Effector memory CD8-positive, alpha-beta T cell (primary cell): ENCODE results near the gene B3GAT1.

Source experiments
- ATAC-seq: fragments of 150-1000 bp; cut with Tn5 transposase; replicated peaks from 2 replicates; pipeline ENCODE4 v1.10.0; 2021; ENCODE audit warnings: mild to moderate bottlenecking, moderate library complexity
- DNase-seq, 3 experiments: peaks; one replicate each; pipeline ENCODE4 v3.0.0; 2021
- H3K27ac Mint-ChIP-seq, 2 donors: one replicate each; pipeline ENCODE4 v1.8.0; 2022; ENCODE audit warnings: mild to moderate bottlenecking in 2 of 2, mixed read lengths in 2 of 2, moderate library complexity in 2 of 2
- H3K27me3 Mint-ChIP-seq, 2 donors: one replicate each; pipeline ENCODE4 v1.8.0; 2022; ENCODE audit warnings: mixed read lengths in 2 of 2
- H3K36me3 Mint-ChIP-seq: one replicate; pipeline ENCODE4 v1.8.0; 2022; ENCODE audit warnings: mild to moderate bottlenecking, moderate library complexity, mixed read lengths; ENCODE audit not compliant: insufficient read depth
- H3K4me1 Mint-ChIP-seq, 2 donors: one replicate each; pipeline ENCODE4 v1.8.0; 2022; ENCODE audit warnings: low read depth in 2 of 2, mixed read lengths in 2 of 2
- H3K4me3 Mint-ChIP-seq, 2 donors: one replicate each; pipeline ENCODE4 v1.8.0; 2022; ENCODE audit warnings: mild to moderate bottlenecking in 2 of 2, mixed read lengths in 2 of 2, moderate library complexity in 2 of 2
- H3K9me3 Mint-ChIP-seq, 2 donors: one replicate each; pipeline ENCODE4 v1.8.0; 2022; ENCODE audit warnings: mixed read lengths in 2 of 2

The B3GAT1 gene

GRCh38 chr11:134365011-134365925 is 46.8 kb downstream of the B3GAT1 start:
- Mint-ChIP-seq H3K9me3 (no peaks in the 10 kb centered on the region), H3K4me3 (no peak overlapping the region), H3K36me3 (peaks cover 3% of the 10 kb centered on the region), H3K4me1 (peaks cover 1 to 7% of the 10 kb centered on the region in 2 donors), H3K27ac (no peak overlapping the region), H3K27me3 (peaks cover 6 to 21% of the 10 kb centered on the region in 2 donors)
- ATAC-seq (no peak), DNase-seq (no peak)

- no peak overlapping the region for H3K27ac Mint-ChIP-seq
- H3K4me1 Mint-ChIP-seq: peaks cover 10 to 16% of the 10 kb centered on the region in 2 donors
- no peak overlapping the region for H3K4me3 Mint-ChIP-seq
- no peak for ATAC-seq
- DNase-seq: no peak
- peaks cover 6 to 29% of the 10 kb centered on the region in 2 donors for H3K27me3 Mint-ChIP-seq
- H3K9me3 Mint-ChIP-seq: no peaks in the 10 kb centered on the region
- peaks cover 6% of the 10 kb centered on the region for H3K36me3 Mint-ChIP-seq
These were observed 47.8 kb downstream of the B3GAT1 start for GRCh38 chr11:134364261-134364660.

- H3K4me1 Mint-ChIP-seq: peaks cover 10 to 16% of the 10 kb centered on the region in 2 donors
- peaks cover 6% of the 10 kb centered on the region for H3K36me3 Mint-ChIP-seq
- H3K4me3 Mint-ChIP-seq: no peak overlapping the region
- H3K27me3 Mint-ChIP-seq: peaks cover 6 to 29% of the 10 kb centered on the region in 2 donors
- no peaks in the 10 kb centered on the region for H3K9me3 Mint-ChIP-seq
- no peak overlapping the region for H3K27ac Mint-ChIP-seq
- no peak for ATAC-seq
- DNase-seq: no peak
These were observed 48.5 kb downstream of the B3GAT1 start for GRCh38 chr11:134363592-134363991.

GRCh38 chr11:134363161-134363560 is 48.9 kb downstream of the B3GAT1 start:
- peaks cover 6% of the 10 kb centered on the region for H3K36me3 Mint-ChIP-seq
- no peak overlapping the region for H3K27ac Mint-ChIP-seq
- ATAC-seq: no peak
- peaks cover 6 to 29% of the 10 kb centered on the region in 2 donors for H3K27me3 Mint-ChIP-seq
- no peaks in the 10 kb centered on the region for H3K9me3 Mint-ChIP-seq
- H3K4me1 Mint-ChIP-seq: peaks cover 10 to 16% of the 10 kb centered on the region in 2 donors
- no peak for DNase-seq
- no peak overlapping the region for H3K4me3 Mint-ChIP-seq

- peak overlapping the region in 1 of 2 donors; percentile 21 for H3K27ac Mint-ChIP-seq
- DNase-seq: no peak
- ATAC-seq: no peak
- H3K4me3 Mint-ChIP-seq: peak overlapping the region in 1 of 2 donors; percentile 11
- H3K9me3 Mint-ChIP-seq: no peaks in the 10 kb centered on the region
- peaks cover 10 to 16% of the 10 kb centered on the region in 2 donors for H3K4me1 Mint-ChIP-seq
- peaks cover 6 to 29% of the 10 kb centered on the region in 2 donors for H3K27me3 Mint-ChIP-seq
- H3K36me3 Mint-ChIP-seq: peaks cover 6% of the 10 kb centered on the region
These were observed 49.7 kb downstream of the B3GAT1 start for GRCh38 chr11:134362192-134362901.

GRCh38 chr11:134361661-134362060 is 50.4 kb downstream of the B3GAT1 start:
- Mint-ChIP-seq H3K9me3 (no peaks in the 10 kb centered on the region), H3K27ac (peak overlapping the region in 1 of 2 donors; percentile 21), H3K36me3 (peaks cover 6% of the 10 kb centered on the region), H3K4me3 (peak overlapping the region in 1 of 2 donors; percentile 11), H3K4me1 (peaks cover 10 to 16% of the 10 kb centered on the region in 2 donors), H3K27me3 (peaks cover 6 to 29% of the 10 kb centered on the region in 2 donors)
- ATAC-seq (no peak), DNase-seq (no peak)

- H3K36me3 Mint-ChIP-seq: peaks cover 6% of the 10 kb centered on the region
- H3K27ac Mint-ChIP-seq: peak overlapping the region; percentile 82
- ATAC-seq (peak; percentile 95), DNase-seq (peak; percentile 70 to 82 (median 77))
- no peaks in the 10 kb centered on the region for H3K9me3 Mint-ChIP-seq
- H3K27me3 Mint-ChIP-seq: peaks cover 6 to 29% of the 10 kb centered on the region in 2 donors
- peaks cover 13 to 16% of the 10 kb centered on the region in 2 donors for H3K4me1 Mint-ChIP-seq
- H3K4me3 Mint-ChIP-seq: peak overlapping the region; percentile 65 to 73
These were observed 51.8 kb downstream of the B3GAT1 start for GRCh38 chr11:134360050-134360835.

GRCh38 chr11:134359646-134360045 is 52.4 kb downstream of the B3GAT1 start:
- H3K4me3 Mint-ChIP-seq: peak overlapping the region; percentile 65 to 73
- no peak for ATAC-seq
- peak overlapping the region; percentile 82 for H3K27ac Mint-ChIP-seq
- no peaks in the 10 kb centered on the region for H3K9me3 Mint-ChIP-seq
- no peak for DNase-seq
- H3K36me3 Mint-ChIP-seq: peaks cover 6% of the 10 kb centered on the region
- peaks cover 6 to 29% of the 10 kb centered on the region in 2 donors for H3K27me3 Mint-ChIP-seq
- peaks cover 13 to 16% of the 10 kb centered on the region in 2 donors for H3K4me1 Mint-ChIP-seq

- DNase-seq: no peak
- Mint-ChIP-seq H3K4me3 (no peak overlapping the region), H3K4me1 (peaks cover 13 to 16% of the 10 kb centered on the region in 2 donors), H3K9me3 (no peaks in the 10 kb centered on the region), H3K36me3 (peaks cover 3% of the 10 kb centered on the region), H3K27ac (no peak overlapping the region), H3K27me3 (peaks cover 6 to 29% of the 10 kb centered on the region in 2 donors)
- ATAC-seq: no peak
These were observed 53.1 kb downstream of the B3GAT1 start for GRCh38 chr11:134358856-134359490.

GRCh38 chr11:134358165-134358855 is 53.7 kb downstream of the B3GAT1 start:
- Mint-ChIP-seq H3K4me1 (peaks cover 13 to 16% of the 10 kb centered on the region in 2 donors), H3K4me3 (no peak overlapping the region), H3K27me3 (peaks cover 6 to 29% of the 10 kb centered on the region in 2 donors), H3K9me3 (no peaks in the 10 kb centered on the region), H3K36me3 (peaks cover 3% of the 10 kb centered on the region), H3K27ac (no peak overlapping the region)
- DNase-seq (no peak), ATAC-seq (no peak)

GRCh38 chr11:134357545-134357839 is 54.5 kb downstream of the B3GAT1 start:
- H3K4me3 Mint-ChIP-seq: no peak overlapping the region
- peaks cover 6 to 23% of the 10 kb centered on the region in 2 donors for H3K27me3 Mint-ChIP-seq
- ATAC-seq (no peak), DNase-seq (no peak)
- H3K9me3 Mint-ChIP-seq: no peaks in the 10 kb centered on the region
- peaks cover 13 to 16% of the 10 kb centered on the region in 2 donors for H3K4me1 Mint-ChIP-seq
- H3K27ac Mint-ChIP-seq: no peak overlapping the region
- H3K36me3 Mint-ChIP-seq: peaks cover 3% of the 10 kb centered on the region
